ENCODE results near the gene GARIN1A. TPM values are rescaled to one million over a fixed set of nuclear protein-coding genes. Genes with fewer than 3 reads are reported as not detected.
"Not testable (repeated sequence)": the region's sequence is repeated elsewhere in the genome, so short reads cannot be mapped to it uniquely, and the experiment has no call there.

GARIN1A gene
- total RNA-seq, 1 donor from 2014 or later: 3.4 TPM

GRCh38 chr7:128660596-128660995 lies 11.5 kb upstream of the GARIN1A start:
- peaks cover 15% of the 10 kb centered on the region for H3K9me3 Mint-ChIP-seq
- H3K36me3 Mint-ChIP-seq: peaks cover 30% of the 10 kb centered on the region
- no peaks in the 10 kb centered on the region for H3K27me3 Mint-ChIP-seq (ENCODE audit: low read depth)
- no peak overlapping the region for H3K27ac Mint-ChIP-seq
- no peak for DNase-seq (ENCODE audit: low spot score in 2 of 2, unreplicated experiment in 2 of 2)
- H3K4me1 Mint-ChIP-seq: no peaks in the 10 kb centered on the region
- H3K4me3 Mint-ChIP-seq: no peak overlapping the region
- no peak for TF ChIP-seq CTCF (IDR thresholded peaks at IDR 0.05; ENCODE audit: unreplicated experiment)

- H3K9me3 Mint-ChIP-seq: peaks cover 15% of the 10 kb centered on the region
- no peak for DNase-seq (ENCODE audit: low spot score in 2 of 2, unreplicated experiment in 2 of 2)
- H3K4me3 Mint-ChIP-seq: no peak overlapping the region
- no peaks in the 10 kb centered on the region for H3K4me1 Mint-ChIP-seq
- no peak for TF ChIP-seq CTCF (IDR thresholded peaks at IDR 0.05; ENCODE audit: unreplicated experiment)
- H3K27me3 Mint-ChIP-seq (ENCODE audit: low read depth): no peaks in the 10 kb centered on the region
- H3K36me3 Mint-ChIP-seq: peaks cover 30% of the 10 kb centered on the region
- H3K27ac Mint-ChIP-seq: no peak overlapping the region
Observed at GRCh38 chr7:128661446-128661845, 10.6 kb upstream of the GARIN1A start.

GRCh38 chr7:128662091-128662490 lies 10.0 kb upstream of the GARIN1A start:
- H3K27ac Mint-ChIP-seq: no peak overlapping the region
- no peak overlapping the region for H3K4me3 Mint-ChIP-seq
- no peaks in the 10 kb centered on the region for H3K27me3 Mint-ChIP-seq (ENCODE audit: low read depth)
- peaks cover 30% of the 10 kb centered on the region for H3K36me3 Mint-ChIP-seq
- no peak for TF ChIP-seq CTCF (IDR thresholded peaks at IDR 0.05; ENCODE audit: unreplicated experiment)
- H3K9me3 Mint-ChIP-seq: peaks cover 15% of the 10 kb centered on the region
- no peak for DNase-seq (ENCODE audit: low spot score in 2 of 2, unreplicated experiment in 2 of 2)
- no peaks in the 10 kb centered on the region for H3K4me1 Mint-ChIP-seq

DNA sequence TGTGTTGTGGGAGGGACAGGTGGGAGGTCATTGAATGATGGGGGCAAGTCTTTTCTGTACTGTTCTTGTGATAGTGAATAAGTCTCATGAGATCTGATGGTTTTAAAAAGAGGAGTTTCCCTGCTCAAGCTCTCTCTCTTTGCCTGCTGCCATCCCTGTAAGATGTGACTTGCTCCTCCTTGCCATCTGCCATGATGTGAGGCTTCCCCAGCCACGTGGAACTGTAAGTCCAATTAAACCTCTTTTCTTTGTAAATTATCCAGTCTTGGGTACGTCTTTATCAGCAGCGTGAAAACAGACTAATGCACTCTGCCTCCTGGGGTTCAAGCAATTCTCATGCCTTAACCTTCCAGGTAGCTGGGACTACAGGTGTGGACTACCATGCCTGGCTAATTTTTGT lies 8.9 kb upstream of the GARIN1A start:
- DNase-seq (ENCODE audit: low spot score in 2 of 2, unreplicated experiment in 2 of 2); H3K4me3 Mint-ChIP-seq; H3K27ac Mint-ChIP-seq; H3K27me3 Mint-ChIP-seq (ENCODE audit: low read depth); H3K4me1 Mint-ChIP-seq: not testable (repeated sequence)
- peaks cover 15% of the 10 kb centered on the region for H3K9me3 Mint-ChIP-seq
- peaks cover 30% of the 10 kb centered on the region for H3K36me3 Mint-ChIP-seq

GRCh38 chr7:128665057-128665456 lies 7.0 kb upstream of the GARIN1A start:
- H3K4me1 Mint-ChIP-seq: no peaks in the 10 kb centered on the region
- peaks cover 24% of the 10 kb centered on the region for H3K36me3 Mint-ChIP-seq
- no peak for TF ChIP-seq CTCF (IDR thresholded peaks at IDR 0.05; ENCODE audit: unreplicated experiment)
- H3K27ac Mint-ChIP-seq: no peak overlapping the region
- no peaks in the 10 kb centered on the region for H3K27me3 Mint-ChIP-seq (ENCODE audit: low read depth)
- H3K9me3 Mint-ChIP-seq: peaks cover 15% of the 10 kb centered on the region
- no peak overlapping the region for H3K4me3 Mint-ChIP-seq
- no peak for DNase-seq (ENCODE audit: low spot score in 2 of 2, unreplicated experiment in 2 of 2)

GRCh38 chr7:128666200-128666599 lies 5.9 kb upstream of the GARIN1A start:
- peaks cover 19% of the 10 kb centered on the region for H3K36me3 Mint-ChIP-seq
- DNase-seq (ENCODE audit: low spot score in 2 of 2, unreplicated experiment in 2 of 2): no peak
- H3K9me3 Mint-ChIP-seq: peaks cover 15% of the 10 kb centered on the region
- H3K4me3 Mint-ChIP-seq: no peak overlapping the region
- H3K4me1 Mint-ChIP-seq: no peaks in the 10 kb centered on the region
- no peak overlapping the region for H3K27ac Mint-ChIP-seq
- H3K27me3 Mint-ChIP-seq (ENCODE audit: low read depth): no peaks in the 10 kb centered on the region
- no peak for TF ChIP-seq CTCF (IDR thresholded peaks at IDR 0.05; ENCODE audit: unreplicated experiment)

Data from mesothelial cell of epicardium (in vitro differentiated cells).